ENCODE measurements around the gene ZBTB18.
A peak's percentile ranks its signal among the peaks of the same experiment; 100 is the strongest.

GRCh38 chr1:244048256-244049161, 2.6 kb upstream of the ZBTB18 start:
- TF ChIP-seq, protein P1, sequence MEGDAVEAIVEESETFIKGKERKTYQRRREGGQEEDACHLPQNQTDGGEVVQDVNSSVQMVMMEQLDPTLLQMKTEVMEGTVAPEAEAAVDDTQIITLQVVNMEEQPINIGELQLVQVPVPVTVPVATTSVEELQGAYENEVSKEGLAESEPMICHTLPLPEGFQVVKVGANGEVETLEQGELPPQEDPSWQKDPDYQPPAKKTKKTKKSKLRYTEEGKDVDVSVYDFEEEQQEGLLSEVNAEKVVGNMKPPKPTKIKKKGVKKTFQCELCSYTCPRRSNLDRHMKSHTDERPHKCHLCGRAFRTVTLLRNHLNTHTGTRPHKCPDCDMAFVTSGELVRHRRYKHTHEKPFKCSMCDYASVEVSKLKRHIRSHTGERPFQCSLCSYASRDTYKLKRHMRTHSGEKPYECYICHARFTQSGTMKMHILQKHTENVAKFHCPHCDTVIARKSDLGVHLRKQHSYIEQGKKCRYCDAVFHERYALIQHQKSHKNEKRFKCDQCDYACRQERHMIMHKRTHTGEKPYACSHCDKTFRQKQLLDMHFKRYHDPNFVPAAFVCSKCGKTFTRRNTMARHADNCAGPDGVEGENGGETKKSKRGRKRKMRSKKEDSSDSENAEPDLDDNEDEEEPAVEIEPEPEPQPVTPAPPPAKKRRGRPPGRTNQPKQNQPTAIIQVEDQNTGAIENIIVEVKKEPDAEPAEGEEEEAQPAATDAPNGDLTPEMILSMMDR (IDR thresholded peaks at IDR 0.05; ENCODE audit: poor library complexity, severe bottlenecking): no peak
- TF ChIP-seq POLR2AphosphoS5 (IDR thresholded peaks at IDR 0.05) (peak; percentile 75), TAF1 (IDR thresholded peaks at IDR 0.05; ENCODE audit: low read depth) (no peak), EZH2 (IDR thresholded peaks at IDR 0.05; ENCODE audit: borderline replicate concordance, insufficient read depth, low read length, poor library complexity, severe bottlenecking) (no peak), SMC3 (conservative IDR thresholded peaks at IDR 0.05; ENCODE audit: poor library complexity) (no peak), EP300 (conservative IDR thresholded peaks at IDR 0.05; ENCODE audit: poor library complexity, severe bottlenecking) (no peak), RAD21 (conservative IDR thresholded peaks at IDR 0.05) (no peak), REST (IDR thresholded peaks at IDR 0.05; ENCODE audit: borderline replicate concordance) (no peak), MXI1 (conservative IDR thresholded peaks at IDR 0.05; ENCODE audit: poor library complexity, severe bottlenecking) (no peak)
